Esophagus muscularis mucosa (tissue), 4 donors: Measurements from ENCODE around the gene ZMYM2. TPM values are rescaled to one million over a fixed set of nuclear protein-coding genes. Genes with fewer than 3 reads are reported as not detected.
A peak's percentile ranks its signal among the peaks of the same experiment; 100 is the strongest.

Source experiments
- DNase-seq: peaks from one replicate; pipeline ENCODE4 v3.0.0-alpha.2; 2017; ENCODE audit errors: extremely low spot score
- H3K27ac ChIP-seq, 4 donors: fragments of 200-600 bp; sonication (generic); replicated peaks in 1 of 4; 1 replicate in 3 of 4; 2 replicates in 1 of 4; pipeline ENCODE4 v1.5.1; 2016 to 2019; ENCODE audit warnings: mild to moderate bottlenecking in 1 of 4
- H3K27me3 ChIP-seq, 4 donors: fragments of 200-600 bp; sonication (generic); one replicate each; pipeline versions ENCODE4 v1.5.1 to v1.6.0; 2016 to 2019
- H3K36me3 ChIP-seq, 4 donors: fragments of 200-600 bp; sonication (generic); one replicate each; pipeline ENCODE4 v1.5.1; 2016 to 2019
- H3K4me1 ChIP-seq, 4 donors: fragments of 200-600 bp; sonication (generic); one replicate each; pipeline ENCODE4 v1.5.1; 2016 to 2019
- H3K4me3 ChIP-seq, 4 donors: fragments of 200-600 bp; sonication (generic); 1 replicate in 2 of 4; 2 replicates in 2 of 4; pipeline ENCODE4 v1.5.1; 2016 to 2019; ENCODE audit warnings: mild to moderate bottlenecking in 4 of 4, moderate library complexity in 1 of 4
- H3K9me3 ChIP-seq, 4 donors: fragments of 200-600 bp; sonication (generic); 1 replicate in 3 of 4; 2 replicates in 1 of 4; pipeline ENCODE4 v1.5.1; 2016 to 2019
- EP300 ChIP-seq: sonication (generic); formaldehyde crosslinking; IDR thresholded peaks from one replicate; pipeline ENCODE4 v1.6.1; 2017; ENCODE audit warnings: antibody characterized with exemption
- POLR2A ChIP-seq: fragments of 450-650 bp; IDR thresholded peaks from one replicate; pipeline ENCODE4 v1.6.1; 2017; ENCODE audit warnings: antibody characterized with exemption, moderate library complexity, mild to moderate bottlenecking, low read depth
- POLR2AphosphoS5 ChIP-seq, 2 donors: sonication (generic); formaldehyde crosslinking; IDR thresholded peaks; one replicate each; pipeline ENCODE4 v1.6.1; 2017; ENCODE audit warnings: antibody characterized with exemption in 2 of 2
- WGBS: methylation state at CpG from one replicate; pipeline ENCODE4 v1.1.5; 2018; 5-methylcytosine and 5-hydroxymethylcytosine counted together
- intact Hi-C: fragments of 100-400 bp; cut with DNase I; formaldehyde crosslinking; loops from one replicate; pipeline ENCODE4 v1.15.1; 2023
- total RNA-seq, 4 donors: library from RNA; depleted of rRNA; stranded (reverse); fragments of >200 nt; gene quantifications; one replicate each; pipeline versions ENCODE4 v1.1.0 to v1.2.1, GENCODE V29; 2016
- TF ChIP-seq, protein P1 (sequence below), 3 experiments: fragments of 200-600 bp in 2 of 3; fragments of 450-650 bp in 1 of 3; sonication (generic) in 2 of 3; IDR thresholded peaks; one replicate each; pipeline ENCODE4 v1.5.1; 2017 to 2019; ENCODE audit warnings: antibody characterized with exemption in 3 of 3, mild to moderate bottlenecking in 2 of 3, moderate library complexity in 1 of 3

The ZMYM2 gene
- total RNA-seq, 4 donors from 2014 or later = 36.8 to 49.4 (median 45.5) TPM

DNA sequence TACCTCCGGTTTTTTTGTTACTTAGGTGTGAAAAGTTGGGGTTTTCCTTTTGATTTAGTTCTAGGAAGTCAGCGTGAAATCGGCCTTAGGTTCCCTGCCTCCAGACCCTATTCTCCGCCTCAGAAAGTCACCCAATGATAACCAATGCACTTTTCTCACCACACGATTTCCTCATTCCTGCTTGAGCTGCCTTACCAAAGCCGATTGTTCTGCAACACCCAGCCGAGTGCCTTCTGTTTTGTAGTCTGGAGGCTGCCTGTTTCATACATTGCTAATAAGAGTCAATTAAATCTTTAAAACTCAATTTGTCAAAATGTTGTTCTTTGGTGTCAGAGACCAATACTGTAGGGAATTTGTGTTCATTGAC, 162.6 kb downstream of the ZMYM2 start:
- TF ChIP-seq, protein P1, sequence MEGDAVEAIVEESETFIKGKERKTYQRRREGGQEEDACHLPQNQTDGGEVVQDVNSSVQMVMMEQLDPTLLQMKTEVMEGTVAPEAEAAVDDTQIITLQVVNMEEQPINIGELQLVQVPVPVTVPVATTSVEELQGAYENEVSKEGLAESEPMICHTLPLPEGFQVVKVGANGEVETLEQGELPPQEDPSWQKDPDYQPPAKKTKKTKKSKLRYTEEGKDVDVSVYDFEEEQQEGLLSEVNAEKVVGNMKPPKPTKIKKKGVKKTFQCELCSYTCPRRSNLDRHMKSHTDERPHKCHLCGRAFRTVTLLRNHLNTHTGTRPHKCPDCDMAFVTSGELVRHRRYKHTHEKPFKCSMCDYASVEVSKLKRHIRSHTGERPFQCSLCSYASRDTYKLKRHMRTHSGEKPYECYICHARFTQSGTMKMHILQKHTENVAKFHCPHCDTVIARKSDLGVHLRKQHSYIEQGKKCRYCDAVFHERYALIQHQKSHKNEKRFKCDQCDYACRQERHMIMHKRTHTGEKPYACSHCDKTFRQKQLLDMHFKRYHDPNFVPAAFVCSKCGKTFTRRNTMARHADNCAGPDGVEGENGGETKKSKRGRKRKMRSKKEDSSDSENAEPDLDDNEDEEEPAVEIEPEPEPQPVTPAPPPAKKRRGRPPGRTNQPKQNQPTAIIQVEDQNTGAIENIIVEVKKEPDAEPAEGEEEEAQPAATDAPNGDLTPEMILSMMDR (IDR thresholded peaks at IDR 0.05) = no peak
- TF ChIP-seq POLR2AphosphoS5 (IDR thresholded peaks at IDR 0.05) (no peak), EP300 (no peak), POLR2A (no peak)
- no peaks in the 10 kb centered on the region for H3K36me3 ChIP-seq
- no peaks in the 10 kb centered on the region for H3K9me3 ChIP-seq
- DNase-seq = no peak
- peaks cover 18 to 36% (median 29%) of the 10 kb centered on the region in 4 donors for H3K4me1 ChIP-seq
- H3K4me3 ChIP-seq = peak overlapping the region; percentile 31 to 45 (median 38)
- intact Hi-C loops = no loop called here
- H3K27ac ChIP-seq = peak overlapping the region in 2 of 4 donors; percentile 27 to 91
- 59% methylated on average over 7 of the region's 7 CpGs for WGBS
- no peaks in the 10 kb centered on the region for H3K27me3 ChIP-seq

DNA sequence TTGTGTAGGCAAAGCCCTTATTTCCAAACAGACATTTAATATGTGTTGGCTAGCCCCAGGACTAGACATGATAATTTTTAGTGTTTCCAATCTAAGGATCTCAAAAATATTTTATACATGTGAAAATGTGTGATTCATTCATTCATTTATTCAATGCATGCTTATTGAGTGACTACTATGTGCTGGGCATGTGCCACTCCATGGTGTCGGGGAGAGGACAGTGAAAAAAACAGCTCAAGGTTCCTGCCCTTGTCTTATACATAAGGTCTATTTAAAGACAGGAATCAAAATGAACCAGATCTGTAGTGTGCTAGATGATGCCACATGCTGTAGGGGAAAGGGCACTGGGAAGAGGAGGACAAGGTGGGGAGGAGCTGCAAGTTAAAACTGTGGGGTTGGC, 165.8 kb downstream of the ZMYM2 start:
- H3K27ac ChIP-seq = no peak overlapping the region
- peaks cover 25 to 50% (median 47%) of the 10 kb centered on the region in 4 donors for H3K4me1 ChIP-seq
- peaks cover 0 to 11% (median 0%) of the 10 kb centered on the region in 4 donors for H3K27me3 ChIP-seq
- no peaks in the 10 kb centered on the region for H3K9me3 ChIP-seq
- H3K4me3 ChIP-seq = no peak overlapping the region
- no peaks in the 10 kb centered on the region for H3K36me3 ChIP-seq
- 88% methylated on average over 1 of the region's 1 CpG for WGBS
- DNase-seq = no peak
- intact Hi-C loops = no loop called here
- no peak for TF ChIP-seq EP300

DNA sequence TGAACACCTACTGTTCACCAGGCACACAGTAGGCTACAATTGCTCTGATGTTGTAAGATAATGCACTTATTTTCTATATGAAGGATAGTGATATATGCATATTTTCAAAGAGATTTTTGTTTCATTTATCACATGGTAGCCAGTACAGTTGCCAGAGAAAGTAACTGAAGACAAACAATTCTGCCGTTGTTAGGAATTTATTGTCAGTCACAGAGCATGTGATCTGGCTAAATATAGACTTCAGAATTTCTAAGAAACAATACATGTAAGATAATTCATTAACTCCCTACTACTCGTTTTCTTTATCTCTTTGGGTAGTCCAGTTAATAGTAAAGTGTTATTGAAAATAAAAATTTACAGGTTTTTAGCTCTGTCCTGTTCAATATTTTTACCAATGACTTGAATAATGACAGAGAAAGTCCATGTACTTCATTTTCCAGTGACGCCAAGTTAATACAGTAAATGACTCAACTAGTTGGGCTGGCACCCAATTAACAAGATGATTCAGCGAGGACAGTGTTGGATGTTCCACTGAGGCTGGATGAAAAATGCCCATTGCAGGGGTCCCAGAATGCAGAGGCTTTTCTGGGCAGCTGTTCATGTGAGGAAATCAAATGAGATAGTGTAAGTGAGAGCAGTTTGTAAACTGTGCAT, 166.7 kb downstream of the ZMYM2 start:
- DNase-seq = no peak
- WGBS = 18% methylated on average over 4 of the region's 4 CpGs
- peaks cover 0 to 15% (median 0%) of the 10 kb centered on the region in 4 donors for H3K27me3 ChIP-seq
- peaks cover 25 to 42% (median 40%) of the 10 kb centered on the region in 4 donors for H3K4me1 ChIP-seq
- H3K9me3 ChIP-seq = no peaks in the 10 kb centered on the region
- peak overlapping the region in 3 of 4 donors; percentile 13 to 89 (median 36) for H3K27ac ChIP-seq
- no peak overlapping the region for H3K4me3 ChIP-seq
- TF ChIP-seq EP300 (no peak), POLR2AphosphoS5 (IDR thresholded peaks at IDR 0.05) (peak in 1 of 2 donors; percentile 22)
- intact Hi-C loops = no loop called here
- no peaks in the 10 kb centered on the region for H3K36me3 ChIP-seq

DNA sequence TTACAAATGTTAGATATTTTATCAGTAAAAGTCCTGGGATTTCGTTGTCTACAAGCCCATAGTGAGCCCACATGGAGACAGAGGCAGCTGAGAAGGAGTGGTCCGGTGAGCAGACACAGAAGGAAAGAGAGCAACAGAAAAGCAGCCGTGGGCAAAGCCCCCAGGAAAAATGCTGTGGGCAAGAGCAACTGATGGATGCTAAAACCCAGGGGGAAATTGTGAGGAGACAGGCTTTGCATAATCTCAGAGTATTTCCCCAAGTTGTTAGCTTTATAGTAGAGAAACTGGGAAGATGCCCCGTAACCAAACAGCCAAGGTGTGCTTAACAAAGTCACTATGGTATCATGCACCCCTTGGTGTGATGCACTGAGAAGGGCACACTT, 167.2 kb downstream of the ZMYM2 start:
- no peak for DNase-seq
- no peaks in the 10 kb centered on the region for H3K9me3 ChIP-seq
- H3K4me3 ChIP-seq = no peak overlapping the region
- peak overlapping the region in 3 of 4 donors; percentile 13 to 89 (median 36) for H3K27ac ChIP-seq
- 67% methylated on average over 4 of the region's 4 CpGs for WGBS
- peaks cover 0 to 15% (median 0%) of the 10 kb centered on the region in 4 donors for H3K27me3 ChIP-seq
- intact Hi-C loops = no loop called here
- H3K36me3 ChIP-seq = no peaks in the 10 kb centered on the region
- H3K4me1 ChIP-seq = peaks cover 25 to 42% (median 40%) of the 10 kb centered on the region in 4 donors
- TF ChIP-seq, protein P1 (IDR thresholded peaks at IDR 0.05) = no peak
- TF ChIP-seq EP300 = no peak
- TF ChIP-seq POLR2AphosphoS5 (IDR thresholded peaks at IDR 0.05) = no peak
- TF ChIP-seq POLR2A = no peak

DNA sequence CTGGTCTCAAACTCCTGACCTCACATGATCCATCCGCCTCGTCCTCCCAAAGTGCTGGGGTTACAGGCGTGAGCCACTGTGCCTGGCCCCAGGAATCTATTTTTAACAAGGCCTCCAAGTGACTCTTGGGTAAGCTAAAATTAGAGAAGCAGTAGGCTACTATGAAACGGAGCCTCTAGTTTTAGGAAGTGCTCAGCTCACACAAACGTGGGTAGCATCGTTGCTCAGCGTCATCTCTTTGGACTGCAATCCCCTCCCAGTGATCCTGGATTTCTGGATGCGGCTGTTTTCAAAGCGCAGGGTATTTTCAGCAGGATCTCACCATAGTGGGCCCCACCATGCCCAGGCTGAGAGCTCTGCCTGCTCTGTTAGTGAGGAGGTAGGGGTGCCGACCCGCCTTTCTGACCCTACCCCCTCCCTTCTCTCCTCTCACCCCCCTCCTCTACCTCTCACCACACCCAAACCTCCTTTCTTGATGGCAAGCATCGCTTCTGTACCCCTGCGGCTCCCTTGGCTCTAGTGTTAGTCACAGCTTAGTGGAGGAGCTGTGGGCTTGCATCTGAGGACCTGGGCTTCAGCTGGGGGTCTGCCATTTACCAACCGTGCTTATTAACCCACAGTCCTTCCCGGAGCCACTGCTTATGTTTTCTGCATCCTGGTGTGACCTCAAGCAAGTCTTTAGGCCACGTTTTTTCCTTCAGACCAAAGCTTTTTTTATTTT, 168.2 kb downstream of the ZMYM2 start:
- intact Hi-C loops = no loop called here
- WGBS = 61% methylated on average over 16 of the region's 16 CpGs
- Histone ChIP-seq H3K9me3 (no peaks in the 10 kb centered on the region), H3K27me3 (peaks cover 0 to 15% (median 0%) of the 10 kb centered on the region in 4 donors), H3K27ac (peak overlapping the region; percentile 36 to 89 (median 74)), H3K4me1 (peaks cover 25 to 42% (median 40%) of the 10 kb centered on the region in 4 donors), H3K4me3 (no peak overlapping the region), H3K36me3 (no peaks in the 10 kb centered on the region)
- TF ChIP-seq POLR2A (no peak), POLR2AphosphoS5 (IDR thresholded peaks at IDR 0.05) (peak in 1 of 2 donors; percentile 17)
- DNase-seq = no peak

DNA sequence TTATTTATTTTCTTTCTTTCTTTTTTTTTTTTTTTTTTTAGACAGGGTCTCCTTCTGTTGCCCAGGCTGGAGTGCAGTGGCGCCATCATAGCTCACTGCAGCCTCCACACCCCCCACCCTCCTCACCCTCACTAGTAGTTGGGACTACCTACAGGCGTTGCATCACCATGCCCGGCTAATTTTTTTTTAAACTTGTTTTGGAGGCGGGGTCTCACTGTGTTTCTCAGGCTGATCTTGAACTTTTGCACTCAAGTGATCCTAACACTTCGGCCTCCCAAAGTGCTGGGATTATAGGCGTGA, 168.7 kb downstream of the ZMYM2 start:
- peaks cover 25 to 42% (median 40%) of the 10 kb centered on the region in 4 donors for H3K4me1 ChIP-seq
- peaks cover 0 to 19% (median 0%) of the 10 kb centered on the region in 4 donors for H3K27me3 ChIP-seq
- 28% methylated on average over 6 of the region's 6 CpGs for WGBS
- no peak for DNase-seq
- peak overlapping the region; percentile 63 to 75 (median 66) for H3K4me3 ChIP-seq
- intact Hi-C loops = no loop called here
- no peak for TF ChIP-seq POLR2AphosphoS5 (IDR thresholded peaks at IDR 0.05)
- TF ChIP-seq POLR2A = no peak
- TF ChIP-seq EP300 = no peak
- TF ChIP-seq, protein P1 (IDR thresholded peaks at IDR 0.05) = no peak
- H3K9me3 ChIP-seq = no peaks in the 10 kb centered on the region
- H3K36me3 ChIP-seq = no peaks in the 10 kb centered on the region
- H3K27ac ChIP-seq = peak overlapping the region; percentile 83 to 89 (median 86)
